NCI-H1417 (cell line): ENCODE results near the gene ARL5B.

Source experiments
- DNase-seq, 3 experiments: peaks; one replicate each; lab custom pipeline; 2025; lab: John Stamatoyannopoulos, UW

The ARL5B gene

GRCh38 chr10:18699849-18700840 lies 40.9 kb downstream of the ARL5B start:
- DNase-seq = no peak

DNA sequence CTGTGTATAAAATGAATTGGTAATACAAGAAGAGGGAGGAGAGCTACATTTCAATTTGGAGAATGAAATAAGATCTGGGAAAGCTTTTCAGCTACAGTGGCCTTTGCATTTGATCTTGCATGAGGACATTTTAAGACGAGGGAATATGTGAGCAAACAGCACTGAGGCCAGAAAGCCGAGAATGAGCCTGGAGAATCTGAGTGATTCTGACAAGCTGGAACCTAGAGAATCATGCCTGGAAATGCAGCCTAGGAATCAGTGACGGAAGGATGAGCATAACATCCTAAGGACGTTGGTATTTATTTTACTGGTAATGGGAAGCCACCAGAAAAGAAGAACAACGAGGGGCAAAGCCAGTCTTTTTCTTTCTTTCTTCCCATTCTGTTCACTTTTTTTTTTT lies 44.3 kb downstream of the ARL5B start:
- DNase-seq = no peak

GRCh38 chr10:18710201-18710653 lies 51.0 kb downstream of the ARL5B start:
- DNase-seq = no peak

- DNase-seq = no peak
Measured at GRCh38 chr10:18713077-18713476, 53.8 kb downstream of the ARL5B start.

DNA sequence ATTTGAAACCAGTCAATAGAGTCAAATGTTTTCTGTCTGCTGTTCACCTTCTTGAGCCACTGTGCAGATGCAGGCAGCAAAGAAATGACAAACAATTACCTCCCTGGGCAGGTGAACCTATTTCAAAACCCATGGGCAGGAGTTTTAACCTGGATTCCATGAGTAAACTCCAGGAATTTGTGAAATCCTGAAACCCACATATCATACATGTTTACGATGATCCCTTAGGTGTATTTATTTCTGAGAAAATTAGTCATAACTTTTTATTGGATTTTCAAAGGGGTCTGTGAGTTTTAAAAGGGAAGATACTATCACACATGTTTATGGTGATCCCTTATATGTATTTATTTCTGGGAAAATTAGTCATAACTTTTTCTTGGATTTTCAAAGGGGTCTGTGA lies 59.8 kb downstream of the ARL5B start:
- DNase-seq = no peak

DNA sequence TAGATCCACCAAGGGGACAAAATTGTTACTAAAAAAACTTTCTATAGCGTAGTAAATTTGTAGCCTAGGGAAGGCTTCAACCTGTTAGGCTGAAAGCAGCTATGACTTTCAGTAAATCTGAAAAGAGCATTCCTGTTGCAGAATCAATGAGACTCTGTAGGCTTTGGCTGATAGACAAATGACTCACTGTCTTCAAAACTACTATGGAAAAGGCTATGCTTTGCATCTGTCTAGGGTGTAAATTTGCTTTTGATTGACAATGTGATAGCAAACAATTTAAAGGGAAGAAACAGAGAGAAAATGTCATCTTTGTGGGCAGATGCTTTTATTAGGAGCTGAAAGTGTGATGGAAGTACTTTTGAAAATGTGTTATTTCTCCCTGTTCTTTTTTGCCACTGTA lies 60.6 kb downstream of the ARL5B start:
- DNase-seq = no peak

DNA sequence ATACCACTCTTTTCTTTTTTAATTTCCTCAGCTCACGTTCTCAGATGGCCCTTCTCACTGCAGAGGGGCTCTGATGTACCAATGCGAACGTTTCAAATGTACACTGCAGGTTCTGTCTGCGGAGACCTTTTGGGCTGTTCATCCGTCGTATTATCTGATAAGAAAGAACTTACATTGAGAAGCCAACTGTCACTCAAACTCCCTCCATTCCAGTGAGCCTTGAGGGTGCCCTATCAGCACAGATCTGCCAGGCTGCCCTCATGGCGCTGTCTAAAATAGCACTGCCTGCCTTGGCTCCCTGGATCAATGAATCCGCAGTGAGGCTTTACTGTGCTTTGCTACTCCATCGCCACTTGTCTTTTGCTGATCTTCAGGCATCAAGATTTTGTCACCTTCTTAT lies 61.8 kb downstream of the ARL5B start:
- no peak for DNase-seq

- no peak for DNase-seq
Measured at GRCh38 chr10:18723801-18724200, 64.6 kb downstream of the ARL5B start.
